GM18861 (cell line): Measurements from ENCODE around the gene KMT2E.

ENCODE experiments used
- ATAC-seq: cut with Tn5 transposase; IDR thresholded peaks from one replicate; pipeline ENCODE4 v1.9.1; 2021; ENCODE audit not compliant: unreplicated experiment

The KMT2E gene

DNA sequence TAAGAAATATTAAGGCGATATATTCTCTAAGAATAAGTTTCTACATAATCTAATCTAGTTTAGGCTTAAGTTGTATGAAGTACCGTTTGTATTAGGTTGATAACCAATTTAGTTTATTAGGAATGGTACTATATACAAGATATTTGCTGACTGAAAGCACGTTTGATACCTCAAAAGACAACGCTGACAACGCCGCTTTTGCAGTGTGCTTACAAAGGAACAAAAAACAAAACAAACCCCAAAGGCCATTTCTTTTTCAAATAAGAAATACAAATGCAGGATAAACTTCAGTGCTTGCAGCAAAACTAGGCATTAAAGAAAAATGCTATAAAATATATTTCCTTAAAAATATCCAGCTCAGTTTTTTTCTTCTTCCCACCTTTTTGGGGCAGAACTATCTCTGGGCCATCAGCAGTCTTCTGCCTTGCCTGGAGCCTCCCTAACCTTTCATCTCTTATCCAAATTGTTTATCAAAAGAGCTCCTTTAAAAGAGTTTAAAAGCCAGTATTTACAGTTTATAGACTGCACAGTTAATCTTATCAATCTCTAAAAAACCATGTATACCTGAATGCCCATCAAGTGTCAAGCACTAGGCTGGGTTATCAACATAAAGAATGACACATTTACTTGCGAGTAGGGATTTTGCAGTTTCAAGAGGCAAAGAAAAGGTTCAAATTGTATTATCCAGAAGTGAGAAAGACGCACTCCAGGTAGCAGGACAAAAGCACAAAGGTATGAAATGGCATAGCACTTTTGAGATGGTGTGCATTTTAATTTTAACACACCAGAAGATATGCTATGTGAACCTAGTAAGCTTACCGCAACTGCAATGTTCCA lies 4.1 kb upstream of the KMT2E start:
- no peak for ATAC-seq

DNA sequence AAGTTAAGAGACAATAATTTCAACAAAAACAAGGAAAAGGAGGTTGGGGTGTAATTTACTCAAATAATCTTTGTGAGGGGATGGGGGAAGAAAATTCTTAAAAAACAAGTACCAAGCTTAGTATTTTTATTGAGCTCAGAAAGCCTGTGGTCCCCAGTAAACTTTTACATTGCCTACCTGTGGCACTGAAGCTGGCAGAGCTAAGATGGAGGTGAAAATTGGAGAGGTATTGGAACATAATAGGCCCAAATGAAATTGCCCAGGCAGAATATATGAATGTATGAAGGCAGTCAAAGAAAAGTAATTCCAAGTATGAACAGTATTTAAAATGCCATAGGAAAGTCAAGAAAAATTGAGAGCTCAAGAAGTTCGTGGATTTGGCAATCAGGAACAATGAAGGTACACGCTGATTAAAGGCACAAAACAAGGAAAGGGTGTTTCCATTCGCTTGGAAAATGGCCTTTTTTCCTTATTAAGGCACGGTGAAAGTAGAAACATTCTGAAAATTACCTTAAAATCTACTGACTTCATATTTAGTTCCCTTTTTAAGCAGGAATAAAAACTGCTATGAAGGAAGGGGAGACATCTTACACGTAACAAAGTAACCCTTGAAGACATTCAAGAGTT lies 3.4 kb upstream of the KMT2E start:
- ATAC-seq = no peak

DNA sequence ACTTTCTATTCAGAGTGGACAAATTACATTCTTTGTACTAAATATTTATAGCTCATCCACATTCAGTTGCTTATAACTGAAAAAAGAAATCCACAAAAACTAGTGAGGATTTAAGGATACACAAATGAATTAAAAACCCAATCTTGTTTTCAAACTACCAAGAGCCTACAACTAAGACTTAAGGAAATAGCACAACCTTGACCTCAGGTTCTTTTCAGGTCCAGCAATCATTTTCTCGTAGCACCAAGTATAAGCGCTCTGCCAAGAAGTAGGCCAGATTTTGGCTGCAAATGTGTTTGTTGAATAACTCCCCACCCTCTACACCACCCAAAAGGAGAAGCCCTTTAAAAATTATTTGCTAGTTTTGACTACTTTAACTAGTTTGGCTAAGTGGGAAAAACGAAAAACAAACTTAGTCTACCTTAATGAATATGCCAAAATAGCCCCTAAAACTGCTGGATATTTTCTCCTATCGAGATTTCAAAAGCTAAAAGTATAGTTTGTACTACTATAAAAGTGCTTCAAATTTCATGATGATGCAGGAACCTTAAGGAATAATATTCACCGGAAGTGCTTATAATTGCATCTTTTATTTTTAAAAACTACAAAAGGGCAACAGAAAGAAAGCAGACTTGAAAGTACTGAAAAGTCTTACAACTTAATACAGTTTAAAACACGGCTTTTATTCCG lies 2.7 kb upstream of the KMT2E start:
- no peak for ATAC-seq

DNA sequence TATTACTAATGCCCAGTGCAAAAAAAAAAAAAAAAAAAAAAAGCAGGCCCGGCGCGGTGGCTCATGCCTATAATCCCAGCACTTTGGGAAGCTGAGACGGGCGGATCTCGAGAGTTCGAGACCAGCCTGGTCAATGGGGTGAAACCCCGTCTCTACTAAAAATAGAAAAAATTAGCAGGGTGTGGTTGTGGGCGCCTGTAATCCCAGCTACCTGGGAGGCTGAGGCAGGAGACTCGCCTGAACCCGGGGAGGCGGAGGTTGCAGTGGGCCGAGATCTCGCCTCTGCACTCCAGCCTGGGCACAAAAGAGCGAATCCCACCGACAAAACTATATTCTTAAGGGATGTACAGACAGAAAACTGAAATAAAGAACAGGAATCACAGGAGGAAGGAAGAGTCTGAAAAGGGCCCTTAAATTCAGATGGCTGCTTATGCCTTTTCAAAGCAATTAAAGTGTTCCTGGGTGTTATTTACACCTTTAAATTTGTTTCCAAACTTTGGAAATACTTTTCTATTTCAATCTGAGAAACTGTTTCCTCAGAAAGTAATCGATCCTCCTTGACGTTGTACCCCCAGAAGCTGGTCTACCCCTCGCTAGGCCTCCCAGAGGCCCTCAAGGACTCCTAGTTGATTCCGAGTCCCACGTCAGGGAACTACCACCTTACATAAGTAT lies 2.0 kb upstream of the KMT2E start:
- no peak for ATAC-seq

DNA sequence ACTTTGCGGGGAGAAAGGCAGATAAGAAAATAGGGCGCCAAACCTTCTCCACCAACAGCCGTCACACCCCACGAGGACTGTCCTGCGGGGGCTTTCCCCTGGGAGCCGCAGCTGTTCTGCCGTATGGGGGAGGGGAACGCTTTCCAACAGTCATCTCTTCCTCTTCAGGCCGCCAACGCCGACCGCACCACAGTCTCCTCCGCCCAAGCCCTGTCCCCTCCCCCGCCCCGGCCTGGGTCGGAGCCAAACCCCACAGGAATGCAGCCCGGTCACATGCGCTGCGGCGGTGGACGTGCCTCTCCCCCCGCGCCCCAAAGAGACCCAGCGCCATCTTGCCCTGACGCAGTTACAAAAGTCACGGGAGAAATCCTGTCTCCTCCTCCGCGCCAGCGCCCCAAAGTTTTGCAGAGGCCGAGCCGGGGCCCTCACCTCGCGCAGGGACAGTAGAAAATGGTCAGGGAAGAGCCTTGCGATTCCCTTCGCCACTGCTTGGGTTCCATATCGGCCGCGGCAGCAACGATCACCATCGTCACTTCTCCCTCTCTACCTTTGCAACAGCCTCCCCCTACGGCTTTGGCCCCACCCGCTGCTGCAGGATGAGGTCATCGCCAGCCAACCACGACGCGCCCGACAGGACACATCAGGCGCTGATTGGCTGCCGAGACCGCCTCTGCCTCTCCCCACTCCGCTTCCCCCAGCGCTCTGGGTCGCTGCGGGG lies 1.3 kb upstream of the KMT2E start:
- ATAC-seq = peak; percentile 68

DNA sequence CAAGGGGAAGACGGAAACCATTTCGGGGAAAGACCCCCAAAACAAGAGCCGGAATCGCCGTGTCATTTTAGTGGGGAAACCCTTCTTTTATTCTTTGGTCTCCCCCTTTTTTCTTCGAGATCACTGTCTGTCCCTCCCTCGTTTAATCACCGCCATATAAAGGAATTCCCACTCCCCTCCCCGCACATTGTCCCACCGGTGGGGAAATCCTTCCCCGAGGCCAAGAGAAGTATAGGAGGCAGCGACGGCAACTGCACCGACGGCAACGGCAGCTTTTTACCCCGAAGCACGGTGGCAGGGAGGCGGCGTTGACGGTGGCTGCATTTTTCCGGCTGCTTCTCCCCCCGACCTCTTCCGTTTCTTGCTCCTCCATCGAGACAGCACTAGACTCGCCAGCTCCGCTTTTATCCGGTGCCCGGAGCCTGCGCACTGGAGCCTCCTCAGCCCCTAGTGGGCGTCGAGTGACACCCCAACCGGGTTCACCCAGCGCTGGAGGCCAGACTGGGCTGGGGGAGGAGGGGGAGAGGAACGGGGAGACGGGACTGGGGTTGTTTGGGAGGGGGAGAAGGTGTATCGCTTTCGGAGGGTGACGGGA lies 687 bp upstream of the KMT2E start:
- ATAC-seq = peak; percentile 25

DNA sequence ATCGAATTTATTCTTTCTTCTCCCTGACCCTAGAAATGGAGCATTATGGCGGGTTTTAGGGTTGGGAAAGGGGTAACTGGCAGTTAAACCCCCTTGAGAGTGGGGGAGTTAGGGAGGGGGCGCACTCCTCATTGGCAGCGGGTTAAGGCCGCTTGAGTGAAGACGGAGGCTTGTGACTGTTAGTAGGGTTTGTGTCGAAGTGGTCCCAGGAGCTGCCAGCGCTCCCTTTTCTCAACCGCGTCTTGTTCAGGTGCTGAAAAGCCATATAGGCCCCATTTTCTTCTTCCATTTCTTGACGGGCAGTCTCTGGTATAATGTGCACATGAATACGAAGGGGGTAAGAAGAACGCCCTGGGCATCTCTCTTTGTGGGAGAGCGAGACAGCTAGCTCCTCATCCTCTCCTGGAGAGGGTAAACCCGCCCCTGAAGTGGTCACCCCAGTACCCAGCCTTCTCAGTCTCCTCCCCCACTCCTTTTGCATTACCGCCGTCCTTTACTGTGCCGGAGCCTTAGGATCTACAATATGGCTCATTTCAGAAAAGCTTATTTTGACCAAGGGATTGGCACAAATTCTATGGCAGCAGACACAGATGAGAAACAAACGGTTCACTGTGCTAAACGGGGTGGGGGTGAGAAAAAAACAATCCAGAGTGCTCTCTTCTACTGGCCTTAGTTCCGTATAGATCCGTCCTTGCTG lies 836 bp downstream of the KMT2E start:
- ATAC-seq = no peak

DNA sequence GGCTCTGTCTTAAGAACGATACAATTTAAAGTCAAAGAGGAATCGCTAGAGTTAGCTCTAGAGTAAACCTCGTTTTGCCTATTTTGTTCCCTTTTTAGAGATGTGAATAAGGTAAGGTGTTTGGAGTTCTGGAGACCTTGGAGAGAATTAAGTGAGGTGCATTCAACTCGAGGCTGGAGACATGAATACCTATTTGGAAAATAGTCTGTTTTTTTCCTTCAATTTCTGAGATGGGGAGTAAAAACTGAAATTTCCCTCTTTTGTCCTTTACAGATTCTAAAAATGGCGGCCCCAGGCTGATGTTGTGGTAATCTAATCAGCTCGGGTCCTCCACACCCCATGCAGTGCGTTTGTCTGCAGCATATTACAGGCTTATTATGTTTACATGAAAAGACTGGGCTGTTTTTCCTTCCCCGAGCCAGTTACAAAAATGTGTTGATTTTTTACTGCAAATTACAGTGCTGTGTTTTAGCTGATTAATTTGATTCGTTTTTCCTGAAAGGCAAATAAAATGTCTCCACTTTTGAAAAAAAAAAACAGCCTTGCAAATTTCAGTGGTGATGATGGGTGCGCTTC lies 1.5 kb downstream of the KMT2E start:
- ATAC-seq = no peak

DNA sequence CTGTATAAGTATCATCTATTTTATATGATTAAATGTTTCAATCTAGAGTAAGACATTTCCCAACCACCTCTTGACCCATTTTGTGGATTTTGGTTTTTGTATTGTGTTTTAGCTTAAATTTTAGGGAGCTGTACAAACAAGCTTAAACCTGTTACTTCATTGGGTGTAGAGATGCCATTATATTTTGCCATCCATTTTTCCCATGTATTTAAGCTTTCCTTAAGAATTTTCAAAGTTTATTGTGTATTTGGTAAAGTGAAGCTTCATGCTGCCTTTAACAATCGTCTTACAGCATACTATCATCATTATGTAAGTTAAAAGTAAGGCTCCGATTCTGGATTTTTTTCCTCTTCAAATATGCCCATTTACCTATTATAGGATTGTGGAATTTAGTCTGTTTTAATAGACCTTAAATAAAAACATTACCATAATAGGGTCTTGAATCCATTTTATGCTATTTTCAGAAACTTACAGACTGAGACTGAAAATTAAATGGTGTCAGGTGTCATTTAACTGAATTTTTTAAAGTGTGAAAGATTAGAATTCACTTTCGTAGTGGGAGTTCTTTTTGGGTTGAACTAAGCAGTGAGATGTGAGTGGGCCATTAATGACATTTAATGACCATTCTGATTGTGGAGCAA lies 2.2 kb downstream of the KMT2E start:
- ATAC-seq = no peak

DNA sequence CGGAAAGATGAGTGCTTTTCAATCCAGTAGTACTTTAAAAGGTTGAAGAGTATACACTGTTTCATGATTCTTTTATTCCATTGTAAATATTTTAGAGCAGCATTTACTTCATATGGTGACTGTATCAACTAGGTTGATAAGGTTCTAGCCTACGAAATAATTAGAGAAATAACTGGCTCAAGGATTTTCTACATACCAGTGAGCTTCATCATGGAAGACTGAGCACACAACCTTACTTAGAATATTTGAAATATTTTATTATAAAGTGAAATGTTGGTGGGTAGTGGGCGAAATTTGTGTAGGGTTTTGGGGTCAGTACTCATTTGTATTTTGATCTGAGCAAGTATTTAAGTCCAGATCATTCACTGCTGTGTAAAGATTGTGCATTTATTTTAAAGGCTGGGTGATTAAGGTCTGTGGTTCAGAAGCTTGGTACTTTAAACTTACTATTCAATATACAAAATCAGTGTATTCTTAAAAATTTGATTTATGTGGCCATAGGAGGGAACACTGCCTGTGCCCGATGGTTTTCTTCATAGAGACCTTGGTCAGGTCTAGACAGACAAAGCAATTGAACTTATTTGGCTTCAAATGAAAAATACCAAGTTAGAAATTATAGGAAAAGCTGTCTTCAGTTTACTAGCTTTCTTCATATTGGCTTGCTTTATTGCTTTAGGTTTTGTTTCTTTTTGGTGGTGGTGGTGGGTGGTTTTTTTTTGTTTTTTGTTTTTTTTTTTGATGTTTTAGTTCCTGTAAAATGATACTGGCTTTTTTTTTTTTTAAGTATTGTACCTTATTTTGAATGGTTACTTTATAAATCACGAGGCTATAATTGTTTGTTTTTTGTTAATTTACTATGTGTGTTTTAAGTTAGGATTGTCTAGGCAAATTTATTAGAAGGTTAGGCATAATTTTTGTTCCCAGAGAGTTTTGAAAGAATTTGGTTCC lies 3.0 kb downstream of the KMT2E start:
- ATAC-seq = no peak

DNA sequence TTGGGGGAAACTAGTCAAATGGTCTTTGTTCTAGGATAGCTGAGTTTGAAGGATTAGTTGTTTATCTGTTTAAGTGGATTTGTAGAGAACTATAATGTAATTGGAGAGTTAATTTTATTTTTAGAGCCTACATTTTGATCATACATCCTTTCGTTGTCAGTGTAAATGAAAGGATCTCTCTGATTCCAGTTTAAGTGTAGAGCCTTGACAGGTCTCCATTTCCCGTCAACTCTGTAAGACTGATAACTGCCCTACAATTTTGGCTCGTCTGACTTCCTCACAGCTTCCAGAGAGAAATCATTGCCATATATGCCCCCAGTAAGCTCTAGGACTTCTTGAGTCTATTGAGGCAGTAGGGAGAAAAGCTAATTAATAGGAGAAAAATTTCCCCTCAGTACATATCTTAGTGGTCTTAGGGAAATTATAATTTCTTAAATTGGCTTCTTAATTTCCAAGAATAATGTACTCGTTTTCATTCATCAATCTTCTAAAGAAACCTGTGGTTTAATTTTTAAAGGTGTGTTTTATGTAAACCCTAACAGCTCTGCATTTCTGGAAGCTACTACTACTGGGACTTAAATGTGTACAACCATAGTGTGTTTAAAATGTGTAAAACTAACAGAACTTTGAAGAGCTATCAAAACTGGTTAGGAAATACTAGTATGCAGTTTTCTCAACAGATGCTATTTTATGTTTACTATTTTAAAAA lies 3.8 kb downstream of the KMT2E start:
- ATAC-seq = no peak

DNA sequence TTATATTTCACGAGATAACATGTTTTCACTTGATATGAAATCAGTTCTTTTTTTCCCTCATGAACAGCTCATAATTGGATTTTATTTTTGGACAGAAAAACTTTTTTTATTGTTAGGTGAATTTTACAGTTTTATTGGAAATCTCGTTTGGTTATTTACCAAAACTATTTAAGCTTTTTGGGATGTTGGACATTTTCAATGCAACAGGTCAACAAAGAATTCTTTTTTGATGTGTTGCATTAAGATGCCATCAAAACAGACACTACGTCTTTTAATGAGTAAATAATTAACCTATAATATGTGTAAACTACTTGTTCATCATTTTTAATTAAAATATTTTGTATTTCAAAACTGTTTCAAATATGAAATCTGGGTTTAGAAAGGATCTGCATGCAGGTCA lies 5.3 kb downstream of the KMT2E start:
- ATAC-seq = no peak

DNA sequence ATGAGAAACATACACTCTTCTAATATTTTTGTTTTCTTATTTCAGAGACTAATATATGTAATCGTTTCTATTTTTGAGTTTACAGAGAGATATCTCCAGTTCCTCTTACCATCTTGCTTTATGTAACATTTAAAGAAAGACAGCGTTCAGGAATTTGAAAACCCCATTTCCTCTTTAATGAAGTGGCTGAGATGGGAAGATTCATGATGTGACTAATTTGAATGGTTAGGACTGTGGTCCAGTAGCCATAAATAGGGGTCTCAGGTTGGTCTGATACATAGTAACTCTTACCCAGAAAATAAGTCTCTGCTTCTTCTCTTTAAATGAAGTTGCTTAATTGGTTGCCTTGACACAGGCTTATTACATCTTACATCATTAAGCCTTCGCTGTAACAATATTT lies 6.9 kb downstream of the KMT2E start:
- no peak for ATAC-seq

DNA sequence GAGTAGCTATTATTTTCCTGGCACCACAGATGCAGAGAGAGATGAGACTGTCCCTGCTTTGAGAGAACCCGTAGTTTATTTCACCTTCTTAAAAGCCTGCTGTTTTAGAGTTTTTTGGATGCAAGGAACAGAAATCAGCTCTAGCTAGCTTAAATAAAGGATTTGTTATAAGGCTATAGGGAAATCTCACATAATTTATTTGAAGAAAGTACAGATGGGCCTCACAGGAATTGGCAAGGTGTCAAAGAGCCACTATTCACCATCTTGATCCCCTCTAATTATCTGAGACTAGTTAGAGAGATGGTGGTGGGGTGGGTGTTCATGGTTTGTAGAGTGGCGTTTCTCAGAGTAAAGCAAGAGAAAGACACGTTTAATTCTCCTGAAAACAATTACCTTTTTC lies 7.3 kb downstream of the KMT2E start:
- ATAC-seq = no peak

DNA sequence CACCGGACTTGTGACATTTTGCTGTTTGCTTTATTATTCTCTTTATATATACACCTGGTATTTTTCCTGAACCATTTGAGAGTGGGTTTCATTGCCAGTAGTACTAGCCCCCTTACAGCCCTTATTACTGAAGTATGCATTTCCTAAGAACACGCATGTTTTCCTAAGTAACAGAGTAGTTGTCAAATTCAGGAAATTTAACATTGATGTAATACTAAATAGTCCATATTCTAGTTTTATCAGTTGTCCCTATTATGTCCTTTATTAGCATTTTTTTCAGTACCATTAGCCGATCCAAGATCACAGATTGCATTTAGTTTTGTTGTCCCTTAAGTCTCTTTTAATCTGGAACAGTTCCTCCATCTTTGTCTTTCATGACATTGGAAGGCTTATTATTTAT lies 8.0 kb downstream of the KMT2E start:
- no peak for ATAC-seq

DNA sequence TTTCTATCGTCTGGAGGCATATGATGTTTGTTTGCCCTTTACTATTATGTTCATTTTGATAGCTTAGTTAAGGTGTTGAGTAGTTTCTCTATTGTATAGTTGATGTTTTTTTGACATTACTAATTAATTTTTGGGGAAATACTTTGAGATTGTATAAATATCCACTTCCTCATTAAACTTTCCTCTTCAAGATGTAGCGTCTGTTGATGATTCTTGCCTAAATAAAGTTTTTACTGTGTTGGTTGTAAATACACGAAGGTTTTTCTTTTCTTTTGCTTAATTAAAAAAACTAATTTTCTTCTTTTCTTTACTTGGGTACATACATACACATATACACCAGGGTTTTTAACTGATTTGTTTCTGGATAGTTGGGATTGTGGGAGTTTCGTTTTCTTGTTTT lies 8.5 kb downstream of the KMT2E start:
- no peak for ATAC-seq

DNA sequence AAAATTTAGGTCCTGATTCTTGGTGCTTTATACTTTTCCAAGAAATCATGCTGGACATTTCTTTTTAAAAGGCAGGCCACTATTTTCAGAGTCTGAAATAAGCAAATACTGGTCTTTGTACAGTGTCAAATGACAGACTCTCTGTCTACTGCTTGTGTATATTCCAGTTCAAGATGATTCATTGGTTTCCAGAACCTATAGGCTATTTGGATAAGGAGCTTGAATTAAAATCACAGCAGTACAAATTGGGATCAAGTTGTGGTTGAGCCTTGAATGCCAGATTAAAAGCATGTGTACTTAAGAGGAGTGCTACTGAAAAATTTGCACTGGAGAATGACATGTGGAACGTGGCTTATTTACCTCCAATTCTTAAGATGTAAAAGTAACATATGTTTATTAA lies 10.7 kb downstream of the KMT2E start:
- no peak for ATAC-seq
